Upper lobe of left lung (tissue), 4 donors: ENCODE data around the gene CPNE5.

Experiments used
- CTCF ChIP-seq, 6 experiments: fragments of 450-650 bp in 4 of 6; fragments of 200-600 bp in 2 of 6; sonication (generic) in 2 of 6; IDR thresholded peaks; one replicate each; pipeline ENCODE4 v1.5.1; 2016 to 2019; ENCODE audit warnings: antibody characterized with exemption in 6 of 6
- EP300 ChIP-seq, 4 donors: sonication (generic); formaldehyde crosslinking; IDR thresholded peaks; one replicate each; pipeline ENCODE4 v1.5.1; 2017; ENCODE audit warnings: antibody characterized with exemption in 4 of 4, control low read depth in 2 of 4
- POLR2A ChIP-seq, 4 donors: fragments of 450-650 bp; IDR thresholded peaks; one replicate each; pipeline ENCODE4 v1.5.1; 2016 to 2017; ENCODE audit warnings: antibody characterized with exemption in 4 of 4, mild to moderate bottlenecking in 2 of 4
- POLR2AphosphoS5 ChIP-seq, 2 donors: sonication (generic); formaldehyde crosslinking; IDR thresholded peaks; one replicate each; pipeline ENCODE4 v1.5.1; 2017; ENCODE audit warnings: antibody characterized with exemption in 2 of 2

GRCh38 chr6:36738108-36738507, 101.1 kb downstream of the CPNE5 start:
- no peak for TF ChIP-seq CTCF (IDR thresholded peaks at IDR 0.05)
- TF ChIP-seq EP300 (IDR thresholded peaks at IDR 0.05), result no peak
- TF ChIP-seq POLR2A (IDR thresholded peaks at IDR 0.05), result no peak
- no peak for TF ChIP-seq POLR2AphosphoS5 (IDR thresholded peaks at IDR 0.05)
